IPS-18c (cell line): ENCODE data around the gene EFNA2.

Experiments
- H3K4me3 ChIP-seq: 2 replicates; pipeline ENCODE4 v1.7.0; 2013; ENCODE audit warnings: low read depth, mild to moderate bottlenecking, low read length, moderate library complexity; ENCODE audit not compliant: insufficient read depth
- H3K9me3 ChIP-seq: one replicate; pipeline ENCODE4 v1.6.1; 2013; ENCODE audit warnings: mild to moderate bottlenecking, low read length, moderate library complexity; ENCODE audit not compliant: control insufficient read depth, insufficient read depth

Gene EFNA2

DNA sequence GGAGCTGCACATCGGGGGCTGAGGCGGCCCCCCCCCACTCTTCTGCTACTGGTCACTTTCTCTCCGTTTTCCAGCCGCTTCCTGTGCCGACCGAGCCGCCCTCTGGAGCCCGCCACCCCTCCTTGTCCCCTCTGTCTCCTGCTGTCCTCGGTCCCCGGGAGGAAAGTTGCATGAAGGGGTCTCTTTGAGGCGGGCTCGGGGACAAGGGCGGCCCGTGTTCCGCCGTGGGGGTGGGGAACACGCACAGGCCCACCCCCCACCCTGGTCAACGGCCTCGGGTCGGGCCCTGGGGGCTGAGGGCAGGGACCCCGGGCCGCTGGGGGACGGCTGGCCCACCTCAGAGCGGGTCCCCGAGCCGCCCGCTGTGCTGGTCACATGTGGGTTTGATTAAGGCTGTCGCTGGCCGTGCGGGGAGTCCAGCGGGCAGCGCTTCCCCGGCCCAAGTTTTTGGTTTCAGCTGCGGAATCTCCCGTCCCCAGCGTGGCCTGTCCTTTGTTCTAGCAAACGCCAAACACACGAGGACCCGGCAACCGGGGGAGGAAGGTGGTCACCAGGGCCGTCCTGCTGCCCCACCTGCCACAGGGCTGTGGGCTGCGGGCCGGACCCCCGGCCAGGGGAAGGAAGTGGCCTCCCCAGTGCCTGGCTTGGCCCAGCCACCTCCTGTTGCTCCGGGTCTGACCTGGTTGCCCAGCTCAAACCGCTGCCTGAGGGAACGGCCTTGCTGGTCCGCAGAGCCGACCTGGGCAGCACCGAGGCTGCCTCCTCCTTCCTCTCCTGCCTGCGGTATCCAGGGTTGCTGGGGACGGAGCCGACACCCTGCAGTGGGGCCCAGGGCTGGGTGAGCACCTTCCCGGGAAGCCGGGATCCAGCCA lies 1.9 kb downstream of the EFNA2 start:
- Histone ChIP-seq H3K4me3 (no peak overlapping the region), H3K9me3 (no peaks in the 10 kb centered on the region)

GRCh38 chr19:1288226-1288612 lies 2.5 kb downstream of the EFNA2 start:
- Histone ChIP-seq H3K4me3 (no peak overlapping the region), H3K9me3 (no peaks in the 10 kb centered on the region)

DNA sequence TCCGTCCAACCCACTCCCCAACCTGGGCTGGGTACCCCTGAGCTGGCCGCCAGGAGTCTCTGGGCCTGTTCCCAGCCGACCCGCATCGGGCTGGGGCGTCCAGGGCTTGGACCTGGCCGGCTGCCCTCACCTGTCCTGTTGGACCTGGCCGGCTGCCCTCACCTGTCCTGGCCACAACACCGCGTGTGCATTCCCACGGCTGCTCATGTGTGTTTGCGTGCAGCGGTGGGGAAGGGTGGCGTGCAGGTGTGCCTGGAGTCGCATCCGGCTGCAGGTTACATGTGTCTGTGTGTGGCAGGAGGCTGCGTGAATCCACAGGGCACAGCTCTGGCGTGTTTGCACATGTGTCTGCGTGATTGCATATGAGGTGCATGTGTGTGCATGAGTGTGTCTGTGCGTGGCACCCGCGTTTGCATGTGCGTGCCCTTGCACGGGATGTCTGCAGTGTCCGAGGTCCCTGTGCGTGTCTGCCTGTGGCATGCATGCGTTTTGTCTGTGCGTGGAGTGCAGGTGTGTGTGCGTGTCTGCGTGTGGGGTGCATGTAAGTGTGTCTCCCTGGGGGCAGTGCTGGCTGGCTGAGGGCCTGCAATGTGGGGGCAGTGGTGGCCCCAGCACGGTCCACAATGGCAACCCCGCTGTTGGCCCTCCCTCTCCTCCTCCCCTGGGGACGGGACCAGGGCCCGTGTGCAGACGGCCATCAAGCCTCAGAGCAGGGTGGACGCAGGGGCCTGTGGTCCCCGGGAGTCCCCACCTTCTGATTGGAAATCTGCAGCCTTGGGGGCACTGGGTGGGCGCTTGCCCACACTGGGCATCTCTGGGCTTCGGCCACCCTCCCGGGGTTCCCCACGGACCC lies 3.4 kb downstream of the EFNA2 start:
- no peak overlapping the region for H3K4me3 ChIP-seq
- H3K9me3 ChIP-seq: no peaks in the 10 kb centered on the region

DNA sequence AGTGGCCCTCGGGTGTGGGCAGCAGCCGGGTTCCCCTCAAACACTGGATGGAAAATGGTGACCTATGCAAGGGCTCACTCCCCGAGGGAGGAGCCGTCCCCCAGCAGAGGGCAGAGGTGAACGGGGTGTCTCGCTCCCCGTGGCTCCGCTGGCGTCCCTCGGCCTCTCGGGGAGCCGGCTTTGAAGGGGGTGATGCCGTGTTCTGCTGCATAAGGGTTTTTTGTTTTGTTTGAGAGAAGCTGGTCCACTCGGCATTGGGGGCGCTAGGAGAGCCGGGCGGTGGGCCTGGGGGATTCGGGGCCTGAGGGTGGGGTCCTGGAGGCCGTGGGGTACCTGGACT lies 4.0 kb downstream of the EFNA2 start:
- Histone ChIP-seq H3K4me3 (no peak overlapping the region), H3K9me3 (no peaks in the 10 kb centered on the region)

DNA sequence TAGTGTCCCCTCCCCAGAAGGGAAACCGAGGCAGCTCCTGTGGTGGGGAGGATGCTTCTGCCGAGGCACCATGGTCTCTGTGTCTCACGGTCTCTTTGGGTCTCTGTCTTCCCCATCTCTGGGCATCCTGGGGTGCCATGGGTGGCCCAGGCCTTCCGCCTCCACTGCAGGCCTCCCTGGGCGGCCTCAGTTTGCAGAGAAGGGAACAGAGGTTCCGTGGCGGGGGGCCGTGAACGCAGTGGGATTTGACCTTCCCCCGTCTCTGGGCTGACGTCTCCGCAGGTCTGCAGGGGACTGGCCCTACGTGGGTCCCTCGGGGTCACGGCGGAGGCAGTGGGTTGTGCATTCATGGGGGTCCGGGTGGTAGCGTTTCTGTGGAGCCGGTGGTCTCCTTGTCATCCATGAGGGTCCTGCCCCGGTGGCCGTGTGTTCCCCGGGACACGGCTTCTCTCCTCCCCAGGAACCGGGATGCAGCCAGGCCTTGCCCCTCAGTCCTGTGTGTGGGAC lies 4.6 kb downstream of the EFNA2 start:
- Histone ChIP-seq H3K4me3 (no peak overlapping the region), H3K9me3 (no peaks in the 10 kb centered on the region)

DNA sequence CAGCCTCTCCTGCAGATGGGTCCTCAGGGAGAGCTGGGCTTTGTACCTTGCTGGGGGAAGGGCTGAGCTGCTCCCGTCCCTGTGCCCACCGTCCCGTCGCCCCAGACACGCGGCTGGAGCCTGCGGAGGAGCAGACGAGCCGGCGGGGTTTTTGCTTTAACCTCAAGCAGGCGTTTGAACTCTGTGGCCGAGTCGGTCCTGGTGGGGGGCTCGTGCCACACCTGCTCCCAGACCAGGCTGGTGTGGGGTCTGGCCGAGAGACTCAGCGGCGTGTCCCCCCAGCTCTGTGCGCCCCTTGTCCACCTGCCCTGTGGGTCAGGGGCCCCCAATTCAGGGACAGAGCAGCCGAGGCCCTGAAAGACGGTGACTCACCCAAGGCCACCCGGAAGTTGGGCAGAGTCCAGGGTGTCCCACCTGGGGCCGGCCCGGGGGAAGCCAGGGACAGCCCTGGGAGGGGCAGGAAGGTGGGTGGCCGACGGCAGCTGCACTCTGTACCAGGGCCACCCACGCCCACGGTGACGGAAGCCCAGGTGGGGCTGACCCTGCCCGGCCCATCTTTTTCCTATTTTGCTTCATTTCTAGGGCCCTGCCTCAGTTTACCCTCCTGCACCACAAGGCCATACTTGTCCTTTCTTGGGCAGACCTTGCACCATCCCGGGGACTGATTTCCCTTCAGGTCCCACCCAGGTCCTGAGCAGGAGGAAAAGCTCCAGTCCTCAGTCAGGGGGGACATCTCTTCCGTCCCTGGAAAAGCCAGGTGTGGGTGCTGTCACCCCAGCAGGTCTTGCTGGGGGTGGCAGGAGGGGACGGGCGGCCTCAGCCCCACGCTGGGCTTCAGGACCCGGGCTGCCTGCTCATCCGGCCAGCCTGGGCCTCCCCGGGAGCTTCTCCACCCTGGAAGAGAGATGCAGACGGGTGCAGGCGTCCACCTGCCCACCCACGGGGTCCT lies 5.3 kb downstream of the EFNA2 start:
- Histone ChIP-seq H3K4me3 (no peak overlapping the region), H3K9me3 (no peaks in the 10 kb centered on the region)

DNA sequence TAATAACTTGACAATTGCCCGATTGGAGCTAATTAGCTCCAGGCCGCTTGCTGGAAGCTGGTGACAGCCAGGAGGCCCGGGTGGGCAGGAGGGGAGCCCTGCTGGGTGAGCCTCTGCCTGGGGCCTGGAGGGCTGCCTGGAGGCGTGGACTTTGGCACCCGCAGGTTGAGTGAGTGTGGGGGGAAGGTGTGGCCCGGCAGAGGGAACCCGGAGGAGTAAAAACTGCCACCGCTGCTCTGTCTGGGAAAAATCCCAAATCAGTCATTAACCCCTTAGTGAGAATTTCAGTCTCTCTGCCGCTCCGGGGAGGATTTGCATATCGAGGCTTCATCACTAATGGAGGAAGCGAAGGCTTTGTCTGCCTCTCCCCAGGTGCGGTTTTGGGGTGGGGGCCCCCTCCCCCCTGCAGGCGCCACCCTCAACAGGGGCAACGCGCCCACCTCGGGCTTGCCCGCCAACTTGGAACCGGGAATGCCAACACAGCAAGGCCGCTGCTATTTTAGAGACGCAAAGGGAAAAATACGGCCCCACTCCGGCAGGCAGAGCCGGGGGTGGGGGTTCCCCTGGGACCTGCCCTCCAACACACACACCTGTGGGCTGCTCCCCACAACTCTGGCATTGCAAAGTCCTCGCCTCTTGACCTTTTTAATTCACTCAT lies 6.2 kb downstream of the EFNA2 start:
- H3K4me3 ChIP-seq: no peak overlapping the region
- no peaks in the 10 kb centered on the region for H3K9me3 ChIP-seq

GRCh38 chr19:1292419-1293151 lies 6.9 kb downstream of the EFNA2 start:
- no peak overlapping the region for H3K4me3 ChIP-seq
- no peaks in the 10 kb centered on the region for H3K9me3 ChIP-seq

- Histone ChIP-seq H3K9me3 (no peaks in the 10 kb centered on the region), H3K4me3 (no peak overlapping the region)
Measured at GRCh38 chr19:1293782-1294604, 8.3 kb downstream of the EFNA2 start.

GRCh38 chr19:1294688-1295087 lies 9.0 kb downstream of the EFNA2 start:
- H3K9me3 ChIP-seq: no peaks in the 10 kb centered on the region

DNA sequence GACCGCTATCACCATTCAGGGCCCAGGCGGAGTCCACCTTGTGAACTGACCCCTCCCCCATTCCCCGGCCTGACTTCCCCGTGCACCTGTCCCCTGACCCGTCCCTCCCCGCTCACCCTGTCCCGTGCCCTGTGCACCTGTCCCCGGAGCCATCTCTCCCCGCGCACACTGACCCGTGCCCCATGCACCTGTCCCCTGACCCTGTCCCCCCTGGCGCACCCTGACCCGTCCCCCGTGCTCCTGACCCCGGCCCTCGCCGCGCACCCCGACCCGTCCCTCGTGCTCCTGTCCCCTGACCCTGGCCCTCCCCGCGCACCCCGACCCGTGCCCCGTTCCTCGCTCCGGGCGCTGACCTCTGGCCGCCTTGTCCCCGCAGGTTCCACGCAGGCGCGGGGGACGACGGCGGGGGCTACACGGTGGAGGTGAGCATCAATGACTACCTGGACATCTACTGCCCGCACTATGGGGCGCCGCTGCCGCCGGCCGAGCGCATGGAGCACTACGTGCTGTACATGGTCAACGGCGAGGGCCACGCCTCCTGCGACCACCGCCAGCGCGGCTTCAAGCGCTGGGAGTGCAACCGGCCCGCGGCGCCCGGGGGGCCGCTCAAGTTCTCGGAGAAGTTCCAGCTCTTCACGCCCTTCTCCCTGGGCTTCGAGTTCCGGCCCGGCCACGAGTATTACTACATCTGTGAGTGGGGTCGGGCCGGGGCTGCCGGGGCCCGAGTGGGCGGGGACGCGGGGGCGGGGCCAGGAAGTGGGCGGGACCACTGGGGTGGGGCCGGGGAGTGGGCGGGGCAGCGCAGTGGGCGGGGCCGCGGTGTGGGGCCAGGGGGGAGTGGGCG lies 9.7 kb downstream of the EFNA2 start:
- no peaks in the 10 kb centered on the region for H3K9me3 ChIP-seq
- peak overlapping the region; percentile 46; the same call in 1 of the 2 replicates for H3K4me3 ChIP-seq

More at GRCh38 chr19:1294688-1295087, 9.0 kb downstream of the EFNA2 start:
- no peak overlapping the region for H3K4me3 ChIP-seq

DNA sequence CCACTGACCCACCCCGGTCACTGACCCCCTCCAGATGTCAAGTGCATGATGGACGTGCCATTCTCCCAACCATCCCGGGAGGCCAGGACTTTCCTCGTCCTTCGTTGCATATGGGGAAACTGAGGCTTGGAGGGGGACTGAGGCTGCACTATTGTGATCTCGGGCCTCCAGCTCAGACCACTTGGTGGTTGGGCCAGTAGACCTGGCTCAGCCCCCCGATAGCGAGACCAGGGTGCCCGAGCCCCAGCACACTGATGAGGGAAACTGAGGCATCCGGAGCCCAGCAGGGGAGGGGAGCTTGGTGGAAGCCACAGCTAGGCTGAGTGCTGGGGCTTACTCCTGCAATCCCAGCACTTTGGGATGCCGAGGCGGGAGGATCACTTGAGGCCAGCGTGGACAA lies 10.4 kb downstream of the EFNA2 start:
- Histone ChIP-seq H3K9me3 (no peaks in the 10 kb centered on the region), H3K4me3 (no peak overlapping the region)

DNA sequence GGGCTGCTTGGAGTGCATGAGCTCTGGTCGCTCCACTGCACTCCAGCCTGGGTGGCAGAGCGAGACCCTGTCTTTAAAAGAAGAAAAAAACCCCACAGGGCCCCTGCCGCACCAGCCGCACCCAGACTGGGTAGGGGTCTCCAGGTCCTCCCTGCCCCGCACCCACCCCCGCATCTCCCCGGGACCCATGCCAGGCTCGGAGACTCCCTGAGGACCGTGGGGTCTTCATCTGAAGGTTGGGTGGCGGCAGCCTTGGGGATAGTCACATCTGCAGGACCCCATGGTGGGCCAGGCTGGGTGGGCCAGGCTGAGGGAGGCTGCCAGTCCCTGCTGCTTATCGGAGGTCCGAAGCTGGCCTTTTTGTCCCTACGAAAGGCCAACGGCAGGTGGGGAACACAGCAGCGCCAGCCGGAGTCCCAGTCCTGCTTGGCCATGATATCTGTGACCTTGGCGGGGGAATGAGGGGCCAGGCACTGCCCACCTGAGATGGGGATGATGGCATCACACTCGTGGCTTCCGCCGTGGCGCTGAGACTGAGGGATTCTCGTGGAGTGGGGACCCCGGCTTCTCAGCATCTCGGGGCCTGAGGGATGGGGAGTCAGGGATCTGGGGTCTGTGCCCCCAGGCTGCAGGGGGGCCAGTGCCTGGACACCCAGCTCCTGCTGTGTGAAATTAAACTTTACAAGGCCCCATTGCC lies 11.1 kb downstream of the EFNA2 start:
- Histone ChIP-seq H3K9me3 (no peaks in the 10 kb centered on the region), H3K4me3 (no peak overlapping the region)

DNA sequence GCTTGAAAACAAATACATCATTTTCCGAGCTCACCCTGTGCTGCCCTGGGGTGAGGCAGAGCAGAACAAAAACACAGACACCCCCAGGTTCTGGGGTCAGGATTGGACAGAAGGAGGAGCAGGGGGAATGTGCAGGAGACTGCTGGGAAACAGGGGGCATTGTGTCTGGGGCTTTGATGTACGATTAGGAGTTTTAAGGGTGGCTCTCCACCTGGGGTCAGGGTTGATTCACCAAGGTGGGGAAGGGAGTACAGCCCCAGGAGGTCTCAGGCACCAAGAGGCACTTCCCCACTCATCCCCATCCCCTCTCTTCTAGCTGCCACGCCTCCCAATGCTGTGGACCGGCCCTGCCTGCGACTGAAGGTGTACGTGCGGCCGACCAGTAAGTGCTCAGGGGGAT lies 12.6 kb downstream of the EFNA2 start:
- Histone ChIP-seq H3K4me3 (no peak overlapping the region), H3K9me3 (no peaks in the 10 kb centered on the region)
